Bronchial epithelial cell (primary cell): ENCODE data around the gene TCERG1L. TPM values are rescaled to one million over a fixed set of nuclear protein-coding genes. Genes with fewer than 3 reads are reported as not detected.

Source experiments
- DNase-seq: peaks from one replicate; pipeline ENCODE4 v3.0.0-alpha.2; 2010; ENCODE audit warnings: low read depth
- FAIRE-seq: peaks from 2 replicates; lab custom pipeline; 2011; peaks lifted over from hg19 to GRCh38; lab: Jason Lieb, UNC
- H3K27me3 ChIP-seq: 2 replicates; pipeline ENCODE4 v1.5.1; 2011; ENCODE audit warnings: low read length; ENCODE audit not compliant: control insufficient read depth, insufficient read depth
- H3K36me3 ChIP-seq: 2 replicates; pipeline ENCODE4 v1.5.1; 2011; ENCODE audit warnings: low read length; ENCODE audit not compliant: control insufficient read depth, insufficient read depth
- H3K4me3 ChIP-seq: 2 replicates; pipeline ENCODE4 v1.5.1; 2011; ENCODE audit warnings: mild to moderate bottlenecking, low read depth, low read length, control low read depth
- total RNA-seq: library from RNA; depleted of rRNA; stranded (reverse); fragments of >200 nt; gene quantifications from 2 replicates; pipeline ENCODE4 v1.2.1, GENCODE V29; 2014
- TF ChIP-seq, protein P1 (sequence below): IDR thresholded peaks from 2 replicates; pipeline ENCODE4 v1.5.1; 2011; ENCODE audit warnings: mild to moderate bottlenecking, moderate library complexity, low read length, control low read depth, inconsistent platforms; ENCODE audit not compliant: insufficient read depth, severe bottlenecking

Gene TCERG1L
- total RNA-seq, 1 donor from 2014 or later: not detected

DNA sequence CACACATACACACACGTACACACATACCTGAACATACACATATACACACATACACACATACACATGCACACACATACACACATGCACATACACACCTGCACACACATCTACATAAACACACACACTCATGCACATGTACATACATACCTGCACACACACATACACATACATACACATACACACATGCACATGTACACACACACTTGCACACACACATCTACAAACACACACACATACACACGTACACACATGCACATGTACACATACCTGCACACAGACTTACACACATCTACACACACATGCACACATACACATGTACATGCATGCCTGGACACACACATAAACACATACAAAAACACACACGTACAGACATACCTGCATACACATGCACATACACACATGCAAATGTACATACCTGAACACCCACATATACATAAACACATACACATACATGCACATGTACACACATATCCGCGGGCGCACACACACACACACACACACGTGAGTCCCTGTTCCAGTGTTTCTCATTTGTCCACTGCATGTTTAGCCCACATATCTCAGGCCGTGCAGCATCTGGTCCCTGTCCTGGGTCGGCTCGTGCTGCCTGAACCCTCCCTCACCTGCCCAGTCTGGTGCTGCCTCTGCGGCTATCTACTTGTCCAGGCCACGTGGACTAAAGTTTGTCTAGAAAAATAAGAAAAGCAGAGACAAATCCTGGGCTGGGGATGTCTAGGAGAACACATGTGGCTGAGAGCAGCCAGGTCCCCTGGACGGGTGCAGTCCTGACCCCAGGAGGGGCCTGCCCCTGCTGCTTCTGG lies 238.7 kb downstream of the TCERG1L start:
- H3K27me3 ChIP-seq: no peaks in the 10 kb centered on the region
- H3K4me3 ChIP-seq: no peak overlapping the region
- DNase-seq (no peak), FAIRE-seq (peak; percentile 95)
- no peaks in the 10 kb centered on the region for H3K36me3 ChIP-seq
- TF ChIP-seq, protein P1, sequence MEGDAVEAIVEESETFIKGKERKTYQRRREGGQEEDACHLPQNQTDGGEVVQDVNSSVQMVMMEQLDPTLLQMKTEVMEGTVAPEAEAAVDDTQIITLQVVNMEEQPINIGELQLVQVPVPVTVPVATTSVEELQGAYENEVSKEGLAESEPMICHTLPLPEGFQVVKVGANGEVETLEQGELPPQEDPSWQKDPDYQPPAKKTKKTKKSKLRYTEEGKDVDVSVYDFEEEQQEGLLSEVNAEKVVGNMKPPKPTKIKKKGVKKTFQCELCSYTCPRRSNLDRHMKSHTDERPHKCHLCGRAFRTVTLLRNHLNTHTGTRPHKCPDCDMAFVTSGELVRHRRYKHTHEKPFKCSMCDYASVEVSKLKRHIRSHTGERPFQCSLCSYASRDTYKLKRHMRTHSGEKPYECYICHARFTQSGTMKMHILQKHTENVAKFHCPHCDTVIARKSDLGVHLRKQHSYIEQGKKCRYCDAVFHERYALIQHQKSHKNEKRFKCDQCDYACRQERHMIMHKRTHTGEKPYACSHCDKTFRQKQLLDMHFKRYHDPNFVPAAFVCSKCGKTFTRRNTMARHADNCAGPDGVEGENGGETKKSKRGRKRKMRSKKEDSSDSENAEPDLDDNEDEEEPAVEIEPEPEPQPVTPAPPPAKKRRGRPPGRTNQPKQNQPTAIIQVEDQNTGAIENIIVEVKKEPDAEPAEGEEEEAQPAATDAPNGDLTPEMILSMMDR: no peak

DNA sequence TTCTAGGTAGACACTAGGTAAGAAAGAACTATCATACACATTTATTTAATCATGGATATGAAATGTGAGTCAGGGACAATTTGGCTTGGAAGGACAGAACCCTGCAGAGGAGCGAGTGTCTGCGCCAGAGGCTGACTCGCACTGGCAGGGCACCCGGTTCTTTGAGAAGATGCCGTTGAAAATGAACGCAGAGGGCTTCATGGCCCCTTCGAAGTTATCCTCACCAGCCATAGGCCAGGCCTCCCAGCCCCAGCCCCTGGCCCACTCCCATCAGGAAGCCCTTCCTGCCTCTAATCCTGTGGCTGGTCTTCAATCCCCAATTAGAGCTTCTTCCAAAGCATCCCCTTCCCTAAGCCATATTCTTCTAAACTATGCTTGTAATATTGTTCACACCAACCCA lies 239.8 kb downstream of the TCERG1L start:
- DNase-seq: no peak
- H3K36me3 ChIP-seq: no peaks in the 10 kb centered on the region
- no peak overlapping the region for H3K4me3 ChIP-seq
- FAIRE-seq: no peak
- TF ChIP-seq, protein P1: no peak
- no peaks in the 10 kb centered on the region for H3K27me3 ChIP-seq

DNA sequence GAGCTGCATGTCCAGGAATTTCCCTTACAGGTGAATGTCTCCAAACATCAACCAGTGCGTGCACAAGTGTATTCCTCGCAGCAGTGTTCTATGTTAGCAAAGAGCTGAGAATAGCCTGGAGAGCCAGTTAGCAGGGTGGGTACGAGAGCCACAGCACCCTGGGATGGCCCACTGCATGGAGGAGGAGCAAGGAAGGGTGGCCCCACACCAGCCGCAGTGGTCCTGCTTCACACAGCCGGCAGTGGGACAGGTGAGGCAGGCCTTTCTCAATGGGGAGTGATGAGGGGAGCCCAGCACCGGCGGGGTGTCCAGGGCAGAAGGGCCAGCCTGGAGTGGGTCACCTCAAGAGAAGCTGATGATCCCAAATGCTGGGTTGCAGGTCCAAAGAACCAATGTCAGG lies 240.7 kb downstream of the TCERG1L start:
- H3K4me3 ChIP-seq: no peak overlapping the region
- DNase-seq: no peak
- TF ChIP-seq, protein P1: no peak
- no peaks in the 10 kb centered on the region for H3K27me3 ChIP-seq
- H3K36me3 ChIP-seq: no peaks in the 10 kb centered on the region
- no peak for FAIRE-seq

DNA sequence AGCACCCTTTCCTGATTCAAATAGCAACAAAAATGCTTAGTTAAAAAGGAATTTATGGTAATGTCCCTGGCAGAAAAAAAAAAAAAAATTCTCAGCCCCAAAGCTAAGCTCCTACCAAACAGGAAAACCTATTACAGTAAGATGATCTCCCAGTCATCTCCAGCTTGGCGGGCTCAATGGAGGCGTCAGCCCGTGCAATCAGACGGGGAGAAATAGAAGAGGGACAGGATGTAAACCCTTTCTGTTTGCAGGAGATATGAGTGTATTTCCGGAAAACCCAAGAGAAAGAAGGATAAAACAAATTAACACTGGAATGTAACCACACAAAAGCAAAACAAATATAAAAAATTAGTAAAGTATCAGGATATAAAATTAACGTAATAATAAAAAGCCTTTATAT lies 242.8 kb downstream of the TCERG1L start:
- no peaks in the 10 kb centered on the region for H3K36me3 ChIP-seq
- DNase-seq (no peak), FAIRE-seq (no peak)
- TF ChIP-seq, protein P1: no peak
- no peak overlapping the region for H3K4me3 ChIP-seq
- no peaks in the 10 kb centered on the region for H3K27me3 ChIP-seq

- TF ChIP-seq, protein P1: no peak
- H3K27me3 ChIP-seq: no peaks in the 10 kb centered on the region
- DNase-seq: no peak
- no peak overlapping the region for H3K4me3 ChIP-seq
- FAIRE-seq: no peak
- H3K36me3 ChIP-seq: no peaks in the 10 kb centered on the region
These were observed 243.2 kb downstream of the TCERG1L start for GRCh38 chr10:131068311-131068710.
